Right lobe of liver (tissue), 4 donors: ENCODE results near the gene ITGB3.

Source experiments
- CTCF ChIP-seq, 4 donors: fragments of 200-600 bp in 3 of 4; fragments of 450-650 bp in 1 of 4; IDR thresholded peaks; one replicate each; pipeline versions ENCODE4 v1.5.1 to v1.8.0; 2016 to 2022; ENCODE audit warnings: antibody characterized with exemption in 4 of 4, mild to moderate bottlenecking in 2 of 4
- POLR2A ChIP-seq: fragments of 450-650 bp; IDR thresholded peaks from one replicate; pipeline ENCODE4 v1.6.1; 2017; ENCODE audit warnings: antibody characterized with exemption, mild to moderate bottlenecking
- donor health status: DM: no; HTN: no; CAD: no.
- donor health status: DM: no; HTN: no; CAD: no.
- donor health status: DM: no; HTN: yes; CAD: no.

- TF ChIP-seq CTCF (IDR thresholded peaks at IDR 0.05) (no peak), POLR2A (no peak)
These were observed 21.8 kb downstream of the ITGB3 start for GRCh38 chr17:47275245-47275984.
